KMS-11 (cell line): ENCODE measurements around the gene NMU.

Experiments
- H2AFZ ChIP-seq: fragments of 200-600 bp; sonication (generic); 2 replicates; pipeline ENCODE4 v1.6.1; 2016; ENCODE audit warnings: antibody characterized with exemption, mixed run types, low read depth
- H3K27ac ChIP-seq: fragments of 200-600 bp; sonication (generic); 2 replicates; pipeline ENCODE4 v1.6.1; 2016; ENCODE audit warnings: mild to moderate bottlenecking, mixed run types
- H3K27me3 ChIP-seq: fragments of 200-600 bp; sonication (generic); 2 replicates; pipeline ENCODE4 v1.6.1; 2017; ENCODE audit warnings: mild to moderate bottlenecking, low read depth, mixed run types, moderate library complexity; ENCODE audit not compliant: insufficient read depth
- H3K36me3 ChIP-seq: fragments of 200-600 bp; sonication (generic); 2 replicates; pipeline ENCODE4 v1.6.1; 2017; ENCODE audit warnings: mild to moderate bottlenecking, mixed run types; ENCODE audit not compliant: insufficient read depth
- H3K4me1 ChIP-seq: fragments of 200-600 bp; sonication (generic); 2 replicates; pipeline ENCODE4 v1.6.1; 2016; ENCODE audit warnings: mild to moderate bottlenecking, low read depth, mixed run types; ENCODE audit not compliant: poor library complexity, severe bottlenecking
- H3K4me2 ChIP-seq: fragments of 200-600 bp; sonication (generic); 2 replicates; pipeline ENCODE4 v1.7.0; 2016; ENCODE audit warnings: mild to moderate bottlenecking, mixed run types
- H3K4me3 ChIP-seq: fragments of 200-600 bp; sonication (generic); IDR thresholded peaks from 2 replicates; pipeline ENCODE4 v1.6.1; 2017; ENCODE audit warnings: low read depth, low read length, mixed read lengths; ENCODE audit not compliant: insufficient read depth
- H3K79me2 ChIP-seq: fragments of 200-600 bp; sonication (generic); 2 replicates; pipeline ENCODE4 v1.6.1; 2016; ENCODE audit warnings: low read depth, mixed run types; ENCODE audit not compliant: insufficient read depth
- H3K9ac ChIP-seq: fragments of 200-600 bp; sonication (generic); 2 replicates; pipeline ENCODE4 v1.6.1; 2016; ENCODE audit warnings: mild to moderate bottlenecking, mixed run types
- H4K20me1 ChIP-seq: fragments of 200-600 bp; sonication (generic); 2 replicates; pipeline ENCODE4 v1.6.1; 2016; ENCODE audit warnings: mild to moderate bottlenecking, mixed run types; ENCODE audit not compliant: insufficient read depth
- CTCF ChIP-seq: fragments of 200-600 bp; sonication (generic); conservative IDR thresholded peaks from 2 replicates; pipeline ENCODE4 v1.6.1; 2017; ENCODE audit warnings: low read depth, mild to moderate bottlenecking, antibody characterized with exemption, low read length, moderate library complexity, mixed read lengths

Gene NMU

GRCh38 chr4:55546506-55546755, 89.7 kb downstream of the NMU start:
- TF ChIP-seq CTCF = no peak
- Histone ChIP-seq H3K4me1 (peaks cover 24% of the 10 kb centered on the region), H3K4me2 (no peak overlapping the region), H3K27ac (peak overlapping the region; percentile 94), H3K4me3 (no peak overlapping the region), H3K79me2 (peaks cover 38% of the 10 kb centered on the region), H4K20me1 (no peaks in the 10 kb centered on the region), H3K36me3 (no peaks in the 10 kb centered on the region), H3K27me3 (no peaks in the 10 kb centered on the region), H2AFZ (no peak overlapping the region), H3K9ac (peak overlapping the region; percentile 85)

GRCh38 chr4:55545641-55546505, 90.2 kb downstream of the NMU start:
- Histone ChIP-seq H3K4me3 (peak overlapping the region; percentile 91), H3K36me3 (no peaks in the 10 kb centered on the region), H3K4me2 (peak overlapping the region; percentile 73), H3K79me2 (peaks cover 44% of the 10 kb centered on the region), H3K27me3 (no peaks in the 10 kb centered on the region), H3K9ac (peak overlapping the region; percentile 85), H3K27ac (peak overlapping the region; percentile 94), H2AFZ (peak overlapping the region; percentile 73), H4K20me1 (no peaks in the 10 kb centered on the region), H3K4me1 (peaks cover 24% of the 10 kb centered on the region)
- no peak for TF ChIP-seq CTCF
